GM19324 (cell line): ENCODE measurements around the gene ZNF277.

ENCODE experiments used
- ATAC-seq: cut with Tn5 transposase; IDR thresholded peaks from one replicate; pipeline ENCODE4 v1.9.1; 2021; ENCODE audit warnings: mild to moderate bottlenecking, moderate library complexity; ENCODE audit not compliant: unreplicated experiment, low FRiP score

The ZNF277 gene, protein sequence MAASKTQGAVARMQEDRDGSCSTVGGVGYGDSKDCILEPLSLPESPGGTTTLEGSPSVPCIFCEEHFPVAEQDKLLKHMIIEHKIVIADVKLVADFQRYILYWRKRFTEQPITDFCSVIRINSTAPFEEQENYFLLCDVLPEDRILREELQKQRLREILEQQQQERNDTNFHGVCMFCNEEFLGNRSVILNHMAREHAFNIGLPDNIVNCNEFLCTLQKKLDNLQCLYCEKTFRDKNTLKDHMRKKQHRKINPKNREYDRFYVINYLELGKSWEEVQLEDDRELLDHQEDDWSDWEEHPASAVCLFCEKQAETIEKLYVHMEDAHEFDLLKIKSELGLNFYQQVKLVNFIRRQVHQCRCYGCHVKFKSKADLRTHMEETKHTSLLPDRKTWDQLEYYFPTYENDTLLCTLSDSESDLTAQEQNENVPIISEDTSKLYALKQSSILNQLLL

DNA sequence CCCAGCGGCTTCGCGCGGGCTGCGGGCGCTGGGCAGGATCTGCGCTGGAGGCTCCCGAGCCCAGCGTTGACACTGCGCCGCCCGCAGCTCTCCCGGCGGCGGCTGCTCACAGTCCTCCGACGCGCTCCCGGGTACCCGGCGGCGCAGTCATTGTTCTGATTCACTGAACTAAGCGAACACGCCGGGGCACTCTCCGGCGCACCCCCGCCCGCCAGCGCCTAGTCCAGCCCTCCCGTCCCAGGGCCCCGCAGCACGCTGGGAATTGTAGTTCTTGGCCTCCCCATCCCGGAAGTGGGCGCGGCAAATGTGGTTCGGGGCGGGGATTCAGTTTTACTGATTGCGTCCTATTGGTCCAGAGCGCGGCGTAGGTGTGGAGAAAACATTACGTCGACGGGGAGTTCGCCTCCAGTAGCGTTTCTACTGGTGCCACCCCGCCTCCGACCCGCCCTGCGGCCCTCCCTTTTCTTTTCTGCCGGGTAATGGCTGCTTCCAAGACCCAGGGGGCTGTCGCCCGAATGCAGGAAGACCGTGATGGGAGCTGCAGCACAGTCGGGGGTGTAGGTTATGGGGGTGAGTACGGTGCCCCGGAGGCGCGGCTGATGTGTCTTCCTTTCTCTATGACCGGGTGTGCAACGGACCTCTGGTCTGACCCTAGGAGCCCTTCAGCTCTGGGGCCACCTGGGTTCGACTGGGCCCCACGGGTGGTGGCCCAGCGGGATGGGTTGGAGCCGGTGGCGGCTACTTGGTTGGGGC, at the start of gene ZNF277, which contains the start of gene DOCK4:
Gene ZNF277 (plus strand): TSS at position 458 of the 753 bp plus-strand sequence. CDS start 22 bp downstream, at position 480.
Gene DOCK4 (minus strand): TSS at position 162 of the 753 bp plus-strand sequence. CDS start 261 bp downstream, outside the sequence.
- ATAC-seq, result peak; percentile 99

DNA sequence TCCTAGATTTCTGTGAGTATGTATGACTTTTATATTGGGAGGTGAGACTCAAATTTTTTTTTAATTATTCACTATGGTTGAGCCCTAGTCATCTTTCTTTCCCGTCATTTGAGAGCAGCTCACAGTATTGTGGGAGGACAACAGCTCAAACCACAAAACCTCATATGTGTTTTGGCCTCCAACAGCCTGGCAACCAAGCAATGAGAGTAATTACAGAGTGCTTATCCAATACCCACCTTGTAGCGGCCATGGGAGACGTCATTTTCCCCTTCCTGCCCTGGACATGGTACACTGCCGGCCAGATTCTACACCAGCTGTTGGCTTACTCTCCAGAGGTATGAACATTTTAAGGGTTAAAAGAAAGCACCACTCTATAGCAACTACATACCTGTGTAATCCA, 49.4 kb upstream of the ZNF277 start:
- no peak for ATAC-seq

DNA sequence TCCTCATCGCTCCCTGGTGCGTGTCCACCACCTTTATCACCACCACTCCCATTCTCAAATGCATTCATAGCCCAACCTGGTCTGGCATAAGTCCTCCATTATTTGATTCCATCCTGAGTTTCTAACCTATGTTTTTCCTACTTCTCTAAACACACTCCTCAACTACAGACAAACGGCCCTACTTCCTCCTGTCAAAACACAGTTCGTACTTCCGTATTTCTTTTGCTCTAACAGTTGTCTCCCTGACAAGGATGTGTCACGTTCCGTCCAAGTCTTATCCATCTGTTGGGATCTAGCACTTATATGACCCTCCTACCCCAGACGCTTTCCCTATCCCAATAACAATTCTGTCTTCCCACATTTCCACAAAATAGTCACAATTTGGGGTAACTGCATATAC, 47.1 kb upstream of the ZNF277 start:
- no peak for ATAC-seq

DNA sequence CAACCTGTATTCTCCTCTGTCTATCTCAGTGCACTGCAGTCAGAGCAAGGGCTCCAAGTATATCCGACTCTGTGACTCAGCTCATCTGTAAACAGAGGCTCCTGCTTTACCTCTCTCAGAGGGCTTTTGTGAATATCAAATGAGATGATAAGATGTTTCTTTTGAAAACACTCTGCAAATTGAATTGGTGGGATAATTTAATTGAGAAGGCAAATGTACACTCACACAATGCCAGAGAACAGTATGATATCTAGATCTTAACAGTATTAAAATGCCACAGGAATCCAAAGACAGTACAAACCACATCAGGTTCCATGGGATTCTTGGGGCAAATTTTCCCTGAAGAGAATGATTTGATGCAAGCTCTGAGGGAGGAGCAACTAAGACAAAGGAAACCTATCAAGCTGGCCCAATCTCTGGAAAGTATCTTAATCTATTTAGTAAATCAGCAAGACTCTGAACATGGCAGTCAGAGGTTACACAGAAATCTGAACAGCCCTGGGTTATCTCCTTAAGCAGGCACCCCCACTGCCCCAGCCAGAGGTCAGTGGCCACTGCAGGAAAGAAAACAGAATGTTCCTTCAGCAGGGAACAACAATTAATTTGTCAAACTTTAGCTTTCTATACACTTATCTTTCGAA, 46.2 kb upstream of the ZNF277 start:
- ATAC-seq, result no peak

DNA sequence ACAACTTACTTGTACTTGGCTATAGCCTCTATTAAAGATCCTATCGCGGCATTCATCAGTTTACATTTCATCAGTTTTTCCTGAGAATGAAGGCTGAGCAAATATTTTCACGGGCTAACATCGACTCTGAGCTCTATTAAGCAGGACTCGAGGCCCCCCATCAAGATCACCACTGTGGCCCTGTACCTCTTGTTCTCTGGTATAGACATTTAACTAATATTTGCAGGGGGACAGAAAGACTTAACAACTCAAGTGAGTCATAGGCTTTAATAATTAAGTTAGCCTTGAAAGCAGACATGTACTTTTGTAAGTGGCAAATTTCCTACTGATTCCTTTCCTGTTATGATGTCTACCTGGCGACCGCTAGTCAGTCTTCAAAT, 45.7 kb upstream of the ZNF277 start:
- ATAC-seq, result no peak

DNA sequence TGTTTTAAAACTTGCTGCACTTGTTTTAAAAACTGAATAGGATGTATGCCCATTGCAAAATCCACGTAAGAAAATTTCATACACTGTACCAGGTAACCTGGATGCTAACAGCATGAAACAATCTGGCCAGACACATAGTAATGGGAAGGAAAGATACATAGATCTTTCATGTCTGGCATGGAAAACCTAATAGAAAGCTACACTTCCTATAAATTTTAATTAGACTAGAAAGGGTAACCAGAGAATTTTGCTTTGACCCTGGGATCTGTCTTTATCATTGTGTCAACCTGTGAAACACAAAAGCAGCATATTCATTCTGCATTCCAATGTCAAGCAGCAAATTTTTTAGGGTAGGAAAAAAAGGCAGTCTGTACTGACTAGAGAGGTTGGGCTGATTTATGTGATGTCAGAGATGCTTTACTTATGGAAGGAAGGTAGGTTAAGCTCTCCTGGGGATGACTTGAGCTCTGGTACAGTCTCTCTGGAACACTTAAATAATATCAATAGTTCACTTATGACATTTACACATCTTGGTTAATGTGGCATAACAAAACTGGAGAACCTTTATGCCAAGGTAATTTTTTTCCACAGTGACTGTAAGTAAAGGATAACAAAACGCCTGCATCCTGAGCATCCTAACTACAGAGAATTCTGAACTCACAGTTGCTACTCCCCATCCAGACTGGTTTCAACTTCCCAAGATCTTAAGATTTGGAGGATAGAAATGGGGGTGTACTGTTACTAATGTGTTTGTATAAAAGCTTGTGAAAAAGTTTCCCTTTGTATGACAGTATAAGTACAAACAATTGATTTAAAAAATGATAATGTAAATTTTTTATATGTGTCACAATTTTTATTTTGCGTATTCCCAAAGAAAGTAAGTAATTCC, 45.0 kb upstream of the ZNF277 start:
- ATAC-seq, result no peak

DNA sequence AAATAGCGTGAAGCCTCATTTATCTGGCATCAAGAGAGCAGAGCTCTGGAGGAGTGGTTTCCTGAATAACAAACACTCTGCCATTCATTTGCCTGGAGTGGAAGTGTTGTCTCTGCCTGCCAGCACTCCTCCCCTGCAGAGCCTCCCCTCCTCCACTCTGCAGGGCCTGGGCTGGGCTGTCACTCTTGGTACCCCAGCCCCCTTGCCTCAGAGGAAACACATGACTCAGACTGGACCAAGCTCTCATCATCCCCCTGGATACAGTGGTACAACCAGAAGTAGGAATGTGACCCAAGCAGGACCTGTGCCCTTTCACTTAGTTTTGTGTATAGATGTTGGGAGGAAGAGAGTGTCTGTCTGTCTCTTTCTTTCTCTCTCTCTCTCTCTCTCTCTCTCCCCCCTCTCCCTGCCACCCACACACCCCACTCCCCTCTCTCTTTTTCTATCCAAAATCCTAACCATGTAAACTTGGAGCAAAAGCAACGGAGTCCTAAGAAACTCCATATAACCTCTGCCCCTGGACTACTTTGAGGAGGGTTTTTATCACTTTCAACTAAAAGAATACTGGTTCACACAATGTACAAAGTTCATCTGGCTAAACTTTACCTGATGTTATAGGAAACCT, 44.2 kb upstream of the ZNF277 start:
- peak; percentile 45 for ATAC-seq

DNA sequence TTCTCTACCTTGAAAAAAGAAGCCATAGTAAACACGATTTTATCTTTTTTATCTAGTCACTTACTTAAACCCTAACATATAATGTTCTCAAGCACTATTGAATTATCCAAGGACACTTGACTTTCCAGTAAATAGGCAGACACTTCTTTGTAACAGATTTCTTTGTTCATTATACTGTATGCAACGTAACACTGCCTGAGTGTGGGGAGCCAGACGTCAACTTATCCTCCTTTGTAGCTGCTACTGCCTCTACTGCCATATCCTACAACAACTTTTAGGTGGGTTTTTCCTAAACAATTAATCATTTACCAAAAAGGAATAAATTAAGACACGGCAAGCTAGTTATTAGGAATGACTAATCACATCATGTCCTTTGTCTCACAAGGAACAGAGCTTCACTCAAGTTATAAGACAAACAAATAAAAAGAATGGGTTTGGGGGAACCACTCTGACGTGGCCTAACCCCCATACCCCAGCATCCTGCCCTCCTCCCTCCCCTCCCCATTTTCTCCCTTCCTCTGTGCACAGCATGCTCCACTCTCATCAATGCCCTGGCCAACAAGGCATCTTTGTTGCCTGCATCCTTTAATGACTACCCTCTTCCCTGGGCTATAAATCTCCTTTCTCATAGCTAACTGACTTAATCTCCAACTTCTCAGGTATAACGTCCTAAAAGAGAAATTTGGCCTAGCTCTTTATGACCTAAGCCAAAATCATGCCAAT, 43.5 kb upstream of the ZNF277 start:
- ATAC-seq, result no peak

DNA sequence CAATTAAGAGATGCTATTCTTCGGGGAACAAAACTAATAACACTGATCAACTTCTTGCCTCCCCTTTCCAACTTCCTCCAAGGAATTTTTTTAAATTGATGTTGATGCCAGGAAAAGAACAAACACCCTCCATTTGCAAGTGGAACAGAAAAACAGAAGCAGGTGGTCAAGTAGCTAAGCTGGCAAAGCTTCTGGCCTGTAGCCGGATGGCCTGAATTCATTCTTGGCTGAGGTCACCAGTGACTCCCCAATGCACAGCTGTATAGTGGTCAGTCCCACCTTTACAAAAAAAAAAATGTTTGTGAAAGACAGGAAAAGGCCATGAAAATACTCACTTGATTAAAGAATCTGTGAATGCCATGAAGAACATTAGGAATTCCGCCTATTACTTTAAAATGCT, 39.3 kb upstream of the ZNF277 start:
- ATAC-seq, result no peak

DNA sequence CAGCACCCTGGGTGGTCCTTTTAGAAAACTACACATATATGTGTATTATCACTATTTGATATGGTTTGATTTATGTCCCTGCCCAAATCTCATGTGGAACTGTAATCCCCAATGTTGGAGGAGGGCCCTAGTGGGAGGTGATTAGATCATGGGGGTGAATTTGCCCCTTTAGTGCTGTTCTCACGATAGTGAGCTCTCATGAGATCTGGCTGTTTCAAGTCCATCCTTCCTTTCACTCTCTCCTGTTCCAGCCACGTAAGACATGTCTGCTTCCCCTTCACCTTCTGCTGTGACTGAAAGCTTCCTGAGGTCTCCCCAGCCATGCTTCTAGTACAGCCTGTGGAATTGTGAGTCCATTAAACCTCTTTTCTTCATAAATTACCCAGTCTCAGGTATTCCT, 37.6 kb upstream of the ZNF277 start:
- no peak for ATAC-seq

DNA sequence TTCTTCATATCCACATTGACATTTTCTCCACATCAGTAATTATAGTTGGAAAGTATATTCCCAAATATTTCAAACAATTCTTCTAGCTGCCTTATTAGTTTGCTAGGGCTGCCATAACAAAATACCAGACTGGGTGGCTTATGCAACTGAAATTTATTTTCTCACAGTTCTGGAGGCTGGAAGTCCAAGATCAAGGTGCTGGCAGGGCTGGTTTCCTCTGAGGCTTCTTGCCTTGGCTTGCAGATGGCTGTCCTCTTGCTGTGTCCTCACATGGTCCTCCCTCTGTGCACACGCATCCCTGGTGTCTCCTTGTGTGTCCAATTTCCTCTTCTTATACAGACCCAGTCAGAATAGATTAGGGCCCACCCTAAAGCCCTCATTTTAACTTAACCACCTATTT, 34.8 kb upstream of the ZNF277 start:
- ATAC-seq, result no peak

DNA sequence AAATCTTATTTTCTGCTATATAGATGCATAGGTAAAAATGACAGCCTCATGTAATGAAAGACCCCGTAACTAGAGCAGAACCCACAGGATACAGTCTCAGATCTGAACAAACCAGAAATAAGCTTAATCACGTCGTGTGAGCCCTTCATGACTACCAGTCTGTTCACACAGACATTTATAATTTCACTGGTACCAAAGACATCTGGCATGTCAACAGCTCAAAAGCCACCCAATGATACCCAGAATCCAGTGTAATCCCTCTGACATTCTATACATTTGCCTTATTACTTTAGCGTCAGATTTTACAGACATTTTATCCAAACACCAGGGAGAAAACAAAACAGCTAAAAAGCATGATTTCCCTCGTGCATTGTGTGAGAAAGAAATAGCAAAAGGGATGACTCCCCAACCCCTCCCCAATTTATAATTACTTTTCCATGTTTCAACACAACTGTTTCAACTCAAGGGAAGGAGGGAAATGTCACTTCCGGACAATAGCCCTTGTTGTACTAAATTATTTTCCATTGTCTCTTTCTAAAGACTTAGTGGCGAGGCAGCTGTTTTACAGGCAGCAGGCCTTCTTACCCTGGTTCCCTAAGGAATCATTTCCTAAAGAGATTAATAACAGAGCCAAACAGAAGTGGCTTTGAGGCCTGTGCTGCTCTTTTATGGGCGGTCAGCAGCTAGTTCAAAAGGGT, 33.5 kb upstream of the ZNF277 start:
- ATAC-seq, result no peak

DNA sequence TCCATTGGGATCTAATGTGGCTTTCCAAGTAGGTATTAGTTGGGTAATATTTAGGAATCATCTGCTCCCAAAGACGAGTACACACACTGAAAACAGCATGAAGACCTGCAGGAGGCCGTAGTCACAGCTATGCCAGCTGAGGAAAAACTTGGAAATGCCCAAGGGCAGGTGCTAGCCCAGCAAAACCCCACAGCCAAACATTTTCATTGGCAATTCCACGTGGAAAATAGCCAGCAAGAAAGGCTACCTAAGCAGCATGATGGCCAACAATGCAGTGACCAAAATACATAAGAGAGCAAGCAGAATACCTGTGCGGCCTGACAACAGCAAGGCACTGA, 33.0 kb upstream of the ZNF277 start:
- no peak for ATAC-seq

DNA sequence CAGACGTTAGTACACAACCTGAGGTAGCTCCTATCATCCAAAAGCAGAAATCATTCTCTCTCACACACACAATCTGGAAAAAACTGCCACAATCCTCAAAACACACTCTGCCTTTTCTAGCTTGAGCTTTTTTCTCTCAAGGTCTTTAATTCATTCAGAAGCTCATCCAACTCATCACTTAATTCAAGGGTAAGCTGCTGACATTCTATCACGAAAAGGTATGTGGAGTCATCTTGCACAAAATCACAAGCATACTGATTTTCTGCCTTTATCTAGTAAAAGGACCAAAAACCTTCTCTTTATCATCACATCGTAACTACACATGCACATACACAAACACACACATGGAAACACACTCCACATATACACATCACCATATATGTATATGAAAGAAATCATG, 32.3 kb upstream of the ZNF277 start:
- no peak for ATAC-seq

DNA sequence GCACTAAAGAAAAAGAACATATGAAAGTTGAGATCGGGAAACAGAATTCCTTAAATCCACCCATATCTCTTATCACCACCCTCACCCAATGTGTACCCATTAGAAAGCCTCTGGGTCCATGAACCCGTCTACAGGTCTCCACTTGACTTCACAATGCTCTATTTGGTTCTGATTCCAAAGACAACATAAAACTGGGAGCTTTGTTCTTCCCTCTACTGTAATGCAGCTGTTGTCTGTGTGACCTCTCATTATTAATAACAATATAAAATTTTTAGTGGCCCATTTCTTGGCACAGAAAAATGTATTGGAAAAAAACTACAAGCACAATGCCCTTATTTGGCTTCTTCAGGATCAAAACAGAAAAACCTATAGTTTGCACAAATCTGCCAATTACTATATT, 30.3 kb upstream of the ZNF277 start:
- no peak for ATAC-seq

DNA sequence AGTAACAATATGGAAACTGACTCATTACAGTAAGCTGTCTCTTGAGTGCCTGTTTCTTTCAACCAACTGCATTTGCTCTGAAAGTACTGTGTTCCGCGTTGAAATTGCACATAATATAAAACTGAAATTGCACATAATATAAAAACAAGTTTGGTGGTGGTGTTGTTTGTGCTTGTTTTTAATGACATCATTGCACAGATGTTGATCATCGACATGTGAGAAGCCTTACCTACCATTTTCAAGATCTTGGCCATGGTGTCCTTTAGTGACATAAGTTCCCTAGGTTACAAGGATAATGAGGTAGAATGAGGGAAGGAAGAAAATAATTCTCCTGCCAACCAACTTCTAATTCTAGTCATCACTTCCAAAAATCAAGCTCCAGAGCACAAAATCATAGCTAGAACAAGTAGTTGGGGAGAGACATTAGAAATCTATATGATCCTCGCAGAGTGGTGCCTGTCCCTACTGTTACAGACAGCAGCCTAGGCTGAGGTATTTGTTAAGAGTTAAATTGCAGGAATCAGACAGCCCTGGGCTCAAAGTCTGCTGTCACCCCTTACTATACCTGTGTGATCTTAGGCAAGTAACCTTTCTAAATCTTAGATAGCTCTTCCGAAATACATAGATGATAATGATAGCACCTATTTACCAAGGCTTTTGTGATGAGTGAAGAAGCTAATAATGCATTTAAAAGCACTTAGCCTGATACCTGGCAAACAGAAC, 29.6 kb upstream of the ZNF277 start:
- ATAC-seq, result no peak

DNA sequence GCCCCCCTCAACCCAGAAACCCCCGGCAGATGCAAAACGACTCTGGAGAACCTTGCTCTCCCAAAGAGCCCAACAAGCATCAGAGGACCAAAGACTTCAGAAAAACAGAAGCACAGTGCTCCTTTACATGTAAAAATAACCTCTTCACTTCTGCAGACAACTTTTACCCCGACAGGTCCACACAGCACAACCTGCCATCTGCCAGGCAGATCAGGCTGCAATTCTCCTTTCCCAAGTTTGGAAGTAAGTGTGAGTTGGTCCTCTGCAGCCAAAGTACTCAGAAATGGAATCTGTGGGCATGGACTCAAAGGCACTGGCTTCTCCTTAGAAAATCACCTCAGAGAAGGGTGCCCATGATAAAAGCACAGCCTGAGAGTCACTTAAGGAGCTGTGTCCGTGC, 26.3 kb upstream of the ZNF277 start:
- no peak for ATAC-seq

DNA sequence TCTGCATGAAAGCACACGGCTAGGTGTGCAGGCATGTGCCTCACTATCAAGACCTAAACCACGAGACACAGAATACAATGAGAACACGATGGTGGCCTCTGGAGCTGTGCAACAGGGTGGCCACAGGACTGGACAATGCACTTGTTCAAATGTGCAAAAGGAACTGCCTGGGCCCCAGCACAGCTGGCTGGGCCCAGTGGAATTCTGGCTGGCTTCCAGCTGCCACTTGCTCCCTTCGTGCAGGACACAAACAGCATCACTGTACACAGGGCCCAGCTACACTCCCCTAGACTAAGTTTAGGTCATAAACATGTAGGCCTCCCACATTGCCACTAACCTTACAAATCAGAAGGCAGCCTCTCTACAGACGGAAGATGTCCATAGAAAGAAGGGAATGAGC, 23.7 kb upstream of the ZNF277 start:
- ATAC-seq, result no peak
